Breast epithelium (tissue), 3 donors: ENCODE measurements around the gene CLCA4.

Experiments
- POLR2A ChIP-seq: fragments of 450-650 bp; IDR thresholded peaks from one replicate; pipeline ENCODE4 v1.6.1; 2016; ENCODE audit warnings: antibody characterized with exemption, mild to moderate bottlenecking, moderate library complexity
- POLR2AphosphoS5 ChIP-seq, 3 donors: sonication (generic); formaldehyde crosslinking; IDR thresholded peaks; one replicate each; pipeline ENCODE4 v1.6.1; 2017; ENCODE audit warnings: antibody characterized with exemption in 3 of 3
- TF ChIP-seq, protein P1 (sequence below), 3 donors: fragments of 450-650 bp; IDR thresholded peaks; one replicate each; pipeline ENCODE4 v1.5.1; 2016 to 2017; ENCODE audit warnings: antibody characterized with exemption in 3 of 3, mild to moderate bottlenecking in 3 of 3, moderate library complexity in 3 of 3

DNA sequence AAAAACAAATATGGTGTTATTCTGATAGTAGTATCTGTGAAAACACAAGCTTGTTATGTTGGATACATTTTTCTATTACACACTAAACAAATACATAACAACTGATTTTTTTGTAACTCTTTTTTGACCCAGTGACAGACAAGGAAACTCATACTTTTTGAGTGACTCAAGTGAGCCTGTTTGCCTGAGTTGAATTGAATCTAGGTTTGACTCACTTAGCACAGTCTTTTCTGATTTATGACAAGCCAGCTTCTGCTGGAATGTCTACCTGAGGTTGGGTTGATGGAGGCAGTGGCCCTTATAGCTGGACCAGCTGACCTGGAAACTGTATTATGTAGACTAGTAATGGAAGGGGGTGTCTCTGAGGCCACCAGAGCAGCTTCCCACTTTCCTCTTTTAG lies 4.2 kb upstream of the CLCA4 start:
- TF ChIP-seq, protein P1, sequence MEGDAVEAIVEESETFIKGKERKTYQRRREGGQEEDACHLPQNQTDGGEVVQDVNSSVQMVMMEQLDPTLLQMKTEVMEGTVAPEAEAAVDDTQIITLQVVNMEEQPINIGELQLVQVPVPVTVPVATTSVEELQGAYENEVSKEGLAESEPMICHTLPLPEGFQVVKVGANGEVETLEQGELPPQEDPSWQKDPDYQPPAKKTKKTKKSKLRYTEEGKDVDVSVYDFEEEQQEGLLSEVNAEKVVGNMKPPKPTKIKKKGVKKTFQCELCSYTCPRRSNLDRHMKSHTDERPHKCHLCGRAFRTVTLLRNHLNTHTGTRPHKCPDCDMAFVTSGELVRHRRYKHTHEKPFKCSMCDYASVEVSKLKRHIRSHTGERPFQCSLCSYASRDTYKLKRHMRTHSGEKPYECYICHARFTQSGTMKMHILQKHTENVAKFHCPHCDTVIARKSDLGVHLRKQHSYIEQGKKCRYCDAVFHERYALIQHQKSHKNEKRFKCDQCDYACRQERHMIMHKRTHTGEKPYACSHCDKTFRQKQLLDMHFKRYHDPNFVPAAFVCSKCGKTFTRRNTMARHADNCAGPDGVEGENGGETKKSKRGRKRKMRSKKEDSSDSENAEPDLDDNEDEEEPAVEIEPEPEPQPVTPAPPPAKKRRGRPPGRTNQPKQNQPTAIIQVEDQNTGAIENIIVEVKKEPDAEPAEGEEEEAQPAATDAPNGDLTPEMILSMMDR (IDR thresholded peaks at IDR 0.05): no peak
- TF ChIP-seq POLR2A: no peak
- no peak for TF ChIP-seq POLR2AphosphoS5 (IDR thresholded peaks at IDR 0.05)
